NB4 (cell line): ENCODE results near the gene PDGFC.

Source experiments
- MYC ChIP-seq: IDR thresholded peaks from 2 replicates; pipeline ENCODE4 v1.6.1; 2011; ENCODE audit warnings: low read depth, low read length
- POLR2A ChIP-seq: IDR thresholded peaks from 2 replicates; pipeline ENCODE4 v1.6.1; 2011; ENCODE audit warnings: mild to moderate bottlenecking; ENCODE audit not compliant: insufficient read length; ENCODE audit errors: extremely low read depth
- TF ChIP-seq, protein P1 (sequence below): IDR thresholded peaks from one replicate; pipeline ENCODE4 v1.5.1; 2012; ENCODE audit warnings: low read depth, low read length
- TF ChIP-seq, protein P2 (sequence below): IDR thresholded peaks from 2 replicates; pipeline ENCODE4 v1.6.1; 2011; ENCODE audit warnings: low read depth, low read length

DNA sequence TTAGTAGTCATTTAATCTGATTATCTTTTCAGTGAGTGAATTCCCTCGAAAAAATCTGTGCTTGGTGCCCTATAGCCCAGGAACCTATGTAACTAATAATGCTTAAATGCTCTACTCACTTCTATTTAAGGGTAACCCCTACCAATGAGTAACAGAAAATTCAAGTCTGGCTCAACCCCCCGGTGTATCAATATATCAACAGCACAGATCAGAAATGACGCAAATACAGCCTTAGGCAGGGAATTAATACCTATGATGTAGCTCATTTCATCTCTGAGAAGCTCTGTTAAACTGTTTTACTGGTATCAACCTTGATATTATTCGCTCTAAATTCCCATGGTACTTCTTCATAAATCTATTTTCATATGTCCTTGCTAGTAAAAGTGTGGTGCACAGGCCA lies 28.6 kb downstream of the PDGFC start:
- TF ChIP-seq, protein P1, sequence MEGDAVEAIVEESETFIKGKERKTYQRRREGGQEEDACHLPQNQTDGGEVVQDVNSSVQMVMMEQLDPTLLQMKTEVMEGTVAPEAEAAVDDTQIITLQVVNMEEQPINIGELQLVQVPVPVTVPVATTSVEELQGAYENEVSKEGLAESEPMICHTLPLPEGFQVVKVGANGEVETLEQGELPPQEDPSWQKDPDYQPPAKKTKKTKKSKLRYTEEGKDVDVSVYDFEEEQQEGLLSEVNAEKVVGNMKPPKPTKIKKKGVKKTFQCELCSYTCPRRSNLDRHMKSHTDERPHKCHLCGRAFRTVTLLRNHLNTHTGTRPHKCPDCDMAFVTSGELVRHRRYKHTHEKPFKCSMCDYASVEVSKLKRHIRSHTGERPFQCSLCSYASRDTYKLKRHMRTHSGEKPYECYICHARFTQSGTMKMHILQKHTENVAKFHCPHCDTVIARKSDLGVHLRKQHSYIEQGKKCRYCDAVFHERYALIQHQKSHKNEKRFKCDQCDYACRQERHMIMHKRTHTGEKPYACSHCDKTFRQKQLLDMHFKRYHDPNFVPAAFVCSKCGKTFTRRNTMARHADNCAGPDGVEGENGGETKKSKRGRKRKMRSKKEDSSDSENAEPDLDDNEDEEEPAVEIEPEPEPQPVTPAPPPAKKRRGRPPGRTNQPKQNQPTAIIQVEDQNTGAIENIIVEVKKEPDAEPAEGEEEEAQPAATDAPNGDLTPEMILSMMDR = no peak
- no peak for TF ChIP-seq POLR2A
- no peak for TF ChIP-seq MYC
- TF ChIP-seq, protein P2, sequence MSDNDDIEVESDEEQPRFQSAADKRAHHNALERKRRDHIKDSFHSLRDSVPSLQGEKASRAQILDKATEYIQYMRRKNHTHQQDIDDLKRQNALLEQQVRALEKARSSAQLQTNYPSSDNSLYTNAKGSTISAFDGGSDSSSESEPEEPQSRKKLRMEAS = no peak
